Ectodermal cell (in vitro differentiated cells): Measurements from ENCODE around the gene CYB561D1. TPM values are rescaled to one million over a fixed set of nuclear protein-coding genes. Genes with fewer than 3 reads are reported as not detected.
"Not testable (repeated sequence)": the region's sequence is repeated elsewhere in the genome, so short reads cannot be mapped to it uniquely, and the experiment has no call there.

Source experiments
- H3K27ac ChIP-seq: 2 replicates; pipeline ENCODE4 v1.7.0; 2013; ENCODE audit warnings: mild to moderate bottlenecking, low read depth, low read length; ENCODE audit not compliant: insufficient read depth, poor library complexity, severe bottlenecking
- H3K27me3 ChIP-seq: 2 replicates; pipeline ENCODE4 v1.7.0; 2013; ENCODE audit warnings: mild to moderate bottlenecking, low read length; ENCODE audit not compliant: insufficient read depth, control insufficient read depth, poor library complexity, severe bottlenecking
- H3K36me3 ChIP-seq: one replicate; pipeline ENCODE4 v1.7.0; 2013; ENCODE audit warnings: low read length; ENCODE audit not compliant: control insufficient read depth, insufficient read depth
- H3K4me1 ChIP-seq: one replicate; pipeline ENCODE4 v1.7.0; 2013; ENCODE audit warnings: low read length; ENCODE audit not compliant: control insufficient read depth, insufficient read depth
- H3K4me3 ChIP-seq: 2 replicates; pipeline ENCODE4 v1.7.0; 2013; ENCODE audit warnings: low read depth, low read length, control low read depth; ENCODE audit not compliant: insufficient read depth
- H3K9me3 ChIP-seq: 2 replicates; pipeline ENCODE4 v1.7.0; 2013; ENCODE audit warnings: mild to moderate bottlenecking, low read length, moderate library complexity; ENCODE audit not compliant: control insufficient read depth
- WGBS, 2 experiments: methylation state at CpG; one replicate each; pipeline ENCODE4 v1.1.7; 2013; ENCODE audit warnings: missing lambda C conversion rate in 2 of 2; 5-methylcytosine and 5-hydroxymethylcytosine counted together
- polyA plus RNA-seq, 4 experiments: library from polyadenylated mRNA; stranded (reverse); fragments of 50-300 nt; gene quantifications; one replicate each; pipeline ENCODE4 v1.2.3, GENCODE V29; 2013

Gene CYB561D1, protein sequence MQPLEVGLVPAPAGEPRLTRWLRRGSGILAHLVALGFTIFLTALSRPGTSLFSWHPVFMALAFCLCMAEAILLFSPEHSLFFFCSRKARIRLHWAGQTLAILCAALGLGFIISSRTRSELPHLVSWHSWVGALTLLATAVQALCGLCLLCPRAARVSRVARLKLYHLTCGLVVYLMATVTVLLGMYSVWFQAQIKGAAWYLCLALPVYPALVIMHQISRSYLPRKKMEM
- 9.0 TPM for polyA plus RNA-seq (2013, experiment 1 of 4)
- polyA plus RNA-seq (2013, experiment 2 of 4), result 10.4 TPM
- 7.8 TPM for polyA plus RNA-seq (2013, experiment 3 of 4)
- 8.5 TPM for polyA plus RNA-seq (2013, experiment 4 of 4)

DNA sequence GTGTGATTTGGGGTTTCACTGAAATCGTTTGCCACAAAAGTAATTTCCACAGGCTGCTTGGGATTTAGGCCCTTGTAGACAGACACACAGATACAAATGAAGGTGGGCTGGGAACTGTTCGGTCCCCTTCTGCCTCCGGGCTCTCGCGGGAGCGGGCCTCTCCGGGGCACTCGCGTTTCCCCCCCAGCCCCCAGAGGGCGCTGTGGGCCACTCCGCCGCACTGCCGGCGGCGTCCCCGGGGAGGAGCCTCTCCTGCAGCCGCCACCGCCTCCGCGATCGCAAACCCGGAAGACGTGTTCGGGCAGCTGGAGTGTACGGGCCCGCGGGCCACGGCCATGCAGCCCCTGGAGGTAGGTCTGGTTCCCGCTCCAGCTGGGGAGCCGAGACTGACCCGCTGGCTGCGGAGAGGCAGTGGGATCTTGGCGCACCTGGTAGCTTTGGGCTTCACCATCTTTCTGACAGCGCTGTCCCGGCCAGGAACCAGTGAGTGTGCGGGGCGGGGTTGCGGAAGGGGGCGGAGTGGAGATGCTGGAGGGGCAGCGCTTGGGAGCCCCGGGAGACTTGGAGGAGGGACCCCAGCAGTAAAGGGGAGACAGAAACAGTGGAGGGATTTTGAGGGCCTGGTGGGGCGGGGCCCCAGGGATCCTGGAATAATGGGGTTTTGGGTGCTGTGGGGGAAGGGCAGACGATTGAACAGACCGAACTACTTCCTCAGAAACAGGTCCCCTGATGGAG lies at the start of gene CYB561D1:
TSS of gene CYB561D1 (plus strand) at position 290 of the 735 bp plus-strand sequence. CDS start at position 336, 46 bp downstream.
- peaks cover 12% of the 10 kb centered on the region for H3K4me1 ChIP-seq
- H3K27me3 ChIP-seq, result no peaks in the 10 kb centered on the region
- H3K4me3 ChIP-seq, result peak within 1 kb of the TSS; percentile 72
- H3K36me3 ChIP-seq, result peaks cover 4% of the 10 kb centered on the region
- H3K9me3 ChIP-seq, result no peaks in the 10 kb centered on the region
- H3K27ac ChIP-seq, result no peak within 1 kb of the TSS
- 1% methylated on average over 44 of the region's 44 CpGs for WGBS, 2 experiments

DNA sequence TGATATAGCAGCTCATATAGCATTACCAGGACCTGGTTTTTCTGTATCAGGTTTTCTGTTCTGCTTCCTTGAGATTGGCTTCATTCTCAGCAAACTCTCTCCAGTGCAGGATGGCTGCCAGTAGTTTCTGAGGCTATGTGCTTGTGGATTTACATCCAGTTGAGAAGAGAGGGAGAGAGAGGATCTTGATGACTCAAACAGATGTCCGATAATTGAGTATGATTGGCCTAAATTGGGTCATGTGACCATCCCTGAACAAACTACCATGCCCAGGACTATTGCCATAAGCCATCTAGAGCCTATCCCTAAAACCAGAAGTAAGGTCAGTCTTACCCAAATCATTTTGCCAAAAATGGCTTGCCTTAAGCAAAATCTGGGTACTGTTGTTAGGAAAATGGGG lies 49.5 kb upstream of the CYB561D1 start:
- no peaks in the 10 kb centered on the region for H3K4me1 ChIP-seq
- H3K27me3 ChIP-seq, result peaks cover 15% of the 10 kb centered on the region
- 83 to 100% methylated on average over 1 of the region's 1 CpG for whole genome bisulfite sequencing, 2 experiments
- H3K27ac ChIP-seq, result no peak overlapping the region
- H3K9me3 ChIP-seq, result no peaks in the 10 kb centered on the region
- H3K4me3 ChIP-seq, result no peak overlapping the region
- no peaks in the 10 kb centered on the region for H3K36me3 ChIP-seq

DNA sequence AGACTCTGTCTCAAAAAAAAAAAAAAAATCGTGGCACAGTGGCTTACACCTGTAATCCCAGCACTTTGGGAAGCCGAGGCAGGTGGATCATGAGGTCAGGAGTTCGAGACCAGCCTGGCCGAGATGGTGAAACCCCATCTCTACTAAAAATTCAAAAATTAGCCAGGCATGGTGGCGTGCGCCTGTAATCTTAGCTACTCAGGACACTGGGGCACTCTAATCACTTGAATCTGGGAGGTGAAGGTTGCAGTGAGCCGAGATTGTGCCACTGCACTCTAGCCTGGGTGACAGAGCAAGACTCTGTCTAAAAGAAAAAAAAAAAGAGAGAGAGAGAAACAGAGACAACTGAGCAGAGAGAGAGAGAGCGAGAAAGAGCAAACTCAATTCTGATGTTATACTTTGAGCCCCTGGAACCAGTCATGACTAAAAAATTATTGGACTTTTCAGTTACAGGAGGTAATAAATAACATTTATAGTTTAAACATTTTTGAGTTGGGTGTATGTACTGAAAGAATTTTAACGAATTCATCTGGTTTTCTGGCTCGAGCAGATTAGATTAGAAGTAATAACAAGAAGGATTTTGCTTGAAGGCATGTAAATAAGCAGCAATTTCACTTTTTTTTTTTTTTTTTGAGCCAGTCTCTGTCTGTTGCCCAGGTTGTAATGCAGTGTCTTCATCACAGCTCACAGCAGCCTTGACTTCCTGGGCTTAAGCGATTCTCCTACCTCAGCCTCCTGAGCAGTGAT lies 47.8 kb upstream of the CYB561D1 start:
- H3K27me3 ChIP-seq, result peaks cover 15% of the 10 kb centered on the region
- not testable (repeated sequence) for H3K4me1 ChIP-seq, H3K9me3 ChIP-seq, H3K4me3 ChIP-seq, H3K36me3 ChIP-seq, H3K27ac ChIP-seq
- 77 to 81% methylated on average over 10 of the region's 11 CpGs for WGBS, 2 experiments

DNA sequence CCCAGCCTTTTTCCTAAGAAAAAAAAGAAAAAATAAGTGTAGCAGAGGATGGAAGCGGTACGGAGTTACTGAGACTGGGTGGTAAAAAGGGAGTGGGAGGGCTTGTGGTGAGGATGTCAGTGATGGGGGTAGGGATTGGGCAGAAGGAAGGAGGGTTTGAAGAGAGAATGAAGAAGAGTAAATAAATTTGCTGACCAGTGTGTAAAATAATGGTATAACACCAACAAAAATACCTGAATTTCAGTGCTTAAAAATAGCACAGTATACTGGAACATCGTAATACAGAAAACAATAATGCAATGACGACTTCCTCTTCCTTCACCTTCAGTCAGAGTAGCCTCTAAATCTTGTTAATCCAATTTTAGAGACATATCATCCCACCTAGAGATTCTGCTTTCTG lies 46.4 kb upstream of the CYB561D1 start:
- no peaks in the 10 kb centered on the region for H3K36me3 ChIP-seq
- no peaks in the 10 kb centered on the region for H3K9me3 ChIP-seq
- no peaks in the 10 kb centered on the region for H3K4me1 ChIP-seq
- no peak overlapping the region for H3K4me3 ChIP-seq
- H3K27me3 ChIP-seq, result peaks cover 10% of the 10 kb centered on the region
- H3K27ac ChIP-seq, result no peak overlapping the region
- whole genome bisulfite sequencing, 2 experiments, result 82 to 88% methylated on average over 4 of the region's 4 CpGs

DNA sequence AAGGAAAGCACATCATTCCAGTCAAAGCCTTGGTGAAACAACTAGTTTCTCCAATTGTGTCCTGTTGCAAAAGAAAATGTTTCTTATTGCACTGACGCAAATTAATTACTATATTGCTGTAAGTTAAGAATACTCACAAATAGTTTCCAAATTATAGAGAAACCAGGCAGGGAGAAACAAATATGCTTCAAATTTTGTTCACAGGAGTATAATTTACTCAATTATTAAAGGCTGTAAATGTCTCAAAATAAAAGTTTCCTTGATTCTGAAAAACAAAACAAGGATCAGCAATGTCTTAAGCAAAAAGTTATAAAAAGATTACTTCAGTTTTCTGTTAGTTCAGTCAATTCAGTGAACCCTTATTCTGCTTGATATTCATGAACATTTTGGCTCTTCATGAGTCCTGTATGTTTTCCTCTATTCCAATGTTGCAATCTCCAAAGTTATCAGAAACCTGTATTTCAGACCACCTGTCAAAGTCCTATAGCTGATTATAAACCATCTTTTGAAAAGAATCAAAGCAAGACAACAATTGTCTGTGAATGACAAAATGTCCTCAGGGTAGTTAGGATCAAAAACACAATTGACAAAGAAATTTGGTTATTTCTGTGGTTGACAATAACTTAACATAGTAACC lies 39.3 kb upstream of the CYB561D1 start:
- no peaks in the 10 kb centered on the region for H3K9me3 ChIP-seq
- no peak overlapping the region for H3K4me3 ChIP-seq
- 100% methylated on average over 1 of the region's 1 CpG; no CpG with 5 or more reads in 1 of the 2 experiments for WGBS, 2 experiments
- no peaks in the 10 kb centered on the region for H3K36me3 ChIP-seq
- no peak overlapping the region for H3K27ac ChIP-seq
- no peaks in the 10 kb centered on the region for H3K4me1 ChIP-seq
- no peaks in the 10 kb centered on the region for H3K27me3 ChIP-seq

DNA sequence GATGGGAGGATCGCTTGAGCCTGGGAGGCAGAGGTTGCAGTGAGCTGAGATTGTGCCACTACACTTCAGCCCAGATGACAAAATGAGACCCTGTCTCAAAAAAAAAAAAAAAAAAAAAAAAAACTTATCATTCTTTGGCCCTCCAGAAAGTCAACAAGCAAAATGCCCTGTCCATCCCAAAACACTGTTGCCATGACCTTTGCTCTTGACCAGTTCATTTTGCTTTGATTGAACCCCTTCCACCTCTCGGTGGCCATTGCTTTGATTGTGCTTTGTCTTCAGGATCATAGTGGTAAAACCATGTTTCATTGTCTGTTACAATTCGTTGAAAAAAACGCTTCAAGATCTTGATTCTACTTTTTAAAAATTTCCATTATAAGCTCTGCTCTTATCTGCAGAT lies 36.1 kb upstream of the CYB561D1 start:
- Histone ChIP-seq H3K9me3 (no peaks in the 10 kb centered on the region), H3K4me1 (no peaks in the 10 kb centered on the region), H3K27ac (no peak overlapping the region), H3K27me3 (peaks cover 14% of the 10 kb centered on the region), H3K36me3 (no peaks in the 10 kb centered on the region), H3K4me3 (no peak overlapping the region)
- 91 to 92% methylated on average over 4 of the region's 4 CpGs for WGBS, 2 experiments

DNA sequence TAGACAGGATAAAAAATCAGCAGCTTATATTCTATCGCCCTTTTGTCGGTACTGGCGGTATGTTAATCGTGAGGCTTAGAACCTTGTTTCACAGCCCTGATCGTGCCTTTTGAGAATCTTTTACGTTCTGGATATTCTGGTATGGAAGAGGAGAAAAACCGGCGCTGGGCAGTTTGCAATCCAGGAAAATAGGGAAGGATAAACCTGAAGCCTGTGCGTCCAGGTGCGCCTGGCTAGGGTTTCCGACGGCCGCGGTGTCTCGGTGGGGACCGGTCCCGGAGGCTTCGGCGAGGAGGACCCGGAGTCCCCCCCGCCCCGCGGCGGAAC lies 27.8 kb upstream of the CYB561D1 start:
- H3K4me3 ChIP-seq, result peak overlapping the region; percentile 30
- WGBS, 2 experiments, result 6 to 7% methylated on average over 24 of the region's 24 CpGs

DNA sequence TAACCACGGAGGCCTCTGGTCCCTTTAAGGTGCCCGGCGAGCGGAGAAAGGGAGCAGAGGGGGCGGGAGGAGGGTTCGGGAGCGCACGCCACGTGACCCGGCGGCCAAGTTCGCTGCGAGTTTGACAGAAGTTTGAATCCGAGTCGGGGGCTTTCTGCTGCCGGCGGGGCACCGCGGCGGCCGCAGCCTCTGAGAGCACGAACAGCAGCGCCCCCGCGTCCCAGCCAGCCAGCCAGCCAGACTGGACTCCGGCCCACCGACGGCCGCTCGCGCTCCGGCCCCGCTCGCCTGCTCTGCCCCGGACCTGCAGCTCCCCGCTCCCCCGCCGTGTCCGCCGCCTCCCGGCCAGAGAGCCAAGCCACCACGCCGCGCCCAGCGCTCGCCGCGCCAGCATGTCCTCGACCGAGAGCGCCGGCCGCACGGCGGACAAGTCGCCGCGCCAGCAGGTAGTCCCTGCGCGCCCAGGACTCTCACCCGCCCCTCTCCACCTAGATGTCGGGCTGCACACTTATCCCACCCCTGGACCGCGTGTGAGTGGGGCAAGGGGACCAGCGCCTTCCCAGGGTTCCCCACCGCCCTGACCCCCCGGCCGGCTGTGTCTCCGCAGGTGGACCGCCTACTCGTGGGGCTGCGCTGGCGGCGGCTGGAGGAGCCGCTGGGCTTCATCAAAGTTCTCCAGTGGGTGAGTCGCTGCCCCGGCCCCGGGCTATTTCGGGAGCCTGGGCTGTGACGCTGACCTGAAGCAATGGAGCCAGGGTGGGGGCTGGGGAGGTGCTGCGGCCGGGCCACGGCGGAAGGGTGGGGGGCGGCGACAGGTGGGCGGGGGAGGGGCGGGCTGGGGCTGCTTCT lies 27.2 kb upstream of the CYB561D1 start, which contains the start of gene SYPL2:
TSS of gene SYPL2 (plus strand) at position 95 of the 849 bp plus-strand sequence. CDS start at position 393, 298 bp downstream.
- no peak within 1 kb of the TSS for H3K27ac ChIP-seq
- peak within 1 kb of the TSS; percentile 30 for H3K4me3 ChIP-seq
- no peaks in the 10 kb centered on the region for H3K4me1 ChIP-seq
- H3K9me3 ChIP-seq, result no peaks in the 10 kb centered on the region
- H3K27me3 ChIP-seq, result peaks cover 88% of the 10 kb centered on the region
- H3K36me3 ChIP-seq, result no peaks in the 10 kb centered on the region
- 1% methylated on average over 87 to 88 of the region's 88 CpGs for WGBS, 2 experiments

More for the DNA sequence above, 27.8 kb upstream of the CYB561D1 start:
- Histone ChIP-seq H3K4me1 (no peaks in the 10 kb centered on the region), H3K27me3 (peaks cover 91% of the 10 kb centered on the region), H3K27ac (no peak overlapping the region), H3K9me3 (no peaks in the 10 kb centered on the region), H3K36me3 (no peaks in the 10 kb centered on the region)

DNA sequence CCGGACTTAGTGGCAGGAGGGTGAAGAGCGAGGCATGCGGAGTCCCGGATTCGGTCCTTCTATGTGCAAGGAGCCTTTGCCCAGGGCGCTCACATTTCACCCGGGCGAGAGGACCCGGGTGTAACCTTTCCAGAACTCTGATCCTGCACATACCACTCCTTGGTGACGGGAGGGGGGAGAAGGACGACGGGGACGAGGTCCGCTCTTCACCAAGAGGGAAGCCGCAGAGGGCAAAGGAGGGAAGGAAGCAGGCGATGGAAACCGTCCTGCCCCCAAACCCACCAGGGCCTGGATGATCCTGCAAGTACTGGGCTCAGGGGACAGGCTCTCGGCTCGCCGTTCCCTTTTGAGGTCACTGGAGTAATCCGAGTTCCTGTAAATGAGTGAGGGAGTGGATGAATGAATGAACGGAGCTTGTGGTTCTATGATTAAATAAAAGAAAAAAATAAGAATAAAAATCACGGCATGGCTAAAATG lies 26.6 kb upstream of the CYB561D1 start:
- Histone ChIP-seq H3K9me3 (no peaks in the 10 kb centered on the region), H3K4me3 (peak overlapping the region; percentile 30), H3K27me3 (peaks cover 81% of the 10 kb centered on the region), H3K27ac (no peak overlapping the region), H3K36me3 (no peaks in the 10 kb centered on the region), H3K4me1 (no peaks in the 10 kb centered on the region)
- WGBS, 2 experiments, result 12 to 13% methylated on average over 23 of the region's 23 CpGs
